COLO668 (cell line): ENCODE measurements around the gene MYEOV.

ENCODE experiments used
- DNase-seq: peaks from one replicate; lab custom pipeline; 2025; ENCODE audit not compliant: unreplicated experiment; lab: John Stamatoyannopoulos, UW

MYEOV gene

DNA sequence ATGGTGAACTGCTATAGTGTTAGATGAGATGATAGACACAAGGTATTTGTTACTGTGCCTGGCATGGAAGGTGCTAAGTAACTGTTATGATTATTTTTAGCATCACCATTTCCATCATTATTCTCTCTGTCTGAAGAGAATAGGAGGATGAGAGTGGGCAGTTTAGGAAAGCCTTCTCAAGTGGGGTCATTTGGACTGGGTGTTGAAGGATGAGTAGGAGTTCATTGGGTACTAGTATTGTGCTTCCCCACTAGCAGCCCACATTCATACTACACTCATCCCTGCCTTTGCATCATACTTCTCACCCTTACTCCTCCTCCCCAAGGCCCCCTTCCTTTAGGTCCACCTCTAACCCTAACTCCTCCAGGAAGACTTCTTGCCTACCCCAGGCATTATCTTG, 20.6 kb downstream of the MYEOV start:
- DNase-seq: no peak

DNA sequence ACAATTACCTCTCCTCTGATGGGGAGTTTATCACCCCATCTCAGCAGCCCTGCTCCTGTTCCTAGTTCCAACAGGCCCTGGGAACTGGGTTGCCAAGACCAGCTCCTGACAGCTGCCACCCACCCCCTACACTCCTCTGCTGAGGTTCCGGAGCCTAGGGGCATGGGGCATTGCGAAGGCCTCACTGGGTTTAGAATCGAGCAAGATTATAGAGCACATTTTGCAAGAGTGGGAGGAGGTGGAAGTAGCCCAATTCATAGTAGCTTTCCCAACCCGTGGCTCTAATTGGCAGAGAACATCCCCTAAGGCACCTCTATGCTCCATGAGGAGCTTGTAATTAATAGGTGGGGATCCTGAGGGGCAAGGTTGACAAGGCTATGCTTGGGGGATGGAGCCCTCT, 23.0 kb downstream of the MYEOV start:
- DNase-seq: no peak

DNA sequence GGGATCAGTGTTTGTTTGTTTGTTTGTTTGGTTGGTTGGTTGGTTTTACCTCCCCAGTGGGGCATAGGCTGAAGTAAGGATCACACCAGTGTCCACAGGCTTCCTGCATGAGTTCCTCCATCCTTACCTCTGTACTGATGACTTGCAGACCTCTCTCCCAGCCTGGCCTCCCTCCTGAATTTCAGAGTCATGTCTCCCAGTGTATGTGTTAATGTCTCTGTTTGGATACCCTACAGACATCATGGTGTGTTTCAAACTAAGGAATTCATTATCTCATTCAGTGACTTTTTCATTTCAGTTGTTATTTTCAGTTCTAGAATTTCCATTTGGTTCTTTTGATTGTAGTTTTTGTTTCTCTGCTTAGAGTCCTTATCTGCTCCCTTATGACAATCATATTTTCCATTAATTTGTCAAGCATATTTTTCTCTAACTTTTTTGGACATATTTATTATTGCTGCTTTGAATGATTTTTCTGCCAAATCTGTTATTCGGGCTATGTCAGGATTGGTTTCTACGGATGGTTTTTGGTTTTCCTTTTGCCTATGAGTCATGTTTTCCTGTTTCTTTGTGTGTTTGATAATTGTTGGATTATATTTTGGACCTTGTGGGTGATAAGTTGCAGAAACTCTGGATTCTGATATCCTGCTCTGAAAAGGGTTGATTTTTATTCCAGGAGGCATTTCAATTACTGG, 23.6 kb downstream of the MYEOV start:
- no peak for DNase-seq

DNA sequence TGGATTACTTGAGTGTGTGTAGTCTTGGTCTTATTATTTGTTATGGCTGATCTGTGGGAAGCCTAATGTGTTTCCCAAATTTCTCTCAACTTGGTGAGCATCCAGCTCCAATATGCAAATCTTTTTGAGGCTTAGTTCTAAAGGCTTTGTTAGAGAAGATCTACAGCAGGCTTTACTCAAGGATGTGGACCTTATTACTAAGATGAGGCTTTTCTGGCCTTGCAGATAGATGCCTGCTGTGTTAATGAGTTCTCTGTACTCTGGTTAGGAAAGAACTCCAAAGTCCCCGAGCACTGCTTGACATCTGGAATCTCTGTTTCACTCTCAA, 24.1 kb downstream of the MYEOV start:
- no peak for DNase-seq

DNA sequence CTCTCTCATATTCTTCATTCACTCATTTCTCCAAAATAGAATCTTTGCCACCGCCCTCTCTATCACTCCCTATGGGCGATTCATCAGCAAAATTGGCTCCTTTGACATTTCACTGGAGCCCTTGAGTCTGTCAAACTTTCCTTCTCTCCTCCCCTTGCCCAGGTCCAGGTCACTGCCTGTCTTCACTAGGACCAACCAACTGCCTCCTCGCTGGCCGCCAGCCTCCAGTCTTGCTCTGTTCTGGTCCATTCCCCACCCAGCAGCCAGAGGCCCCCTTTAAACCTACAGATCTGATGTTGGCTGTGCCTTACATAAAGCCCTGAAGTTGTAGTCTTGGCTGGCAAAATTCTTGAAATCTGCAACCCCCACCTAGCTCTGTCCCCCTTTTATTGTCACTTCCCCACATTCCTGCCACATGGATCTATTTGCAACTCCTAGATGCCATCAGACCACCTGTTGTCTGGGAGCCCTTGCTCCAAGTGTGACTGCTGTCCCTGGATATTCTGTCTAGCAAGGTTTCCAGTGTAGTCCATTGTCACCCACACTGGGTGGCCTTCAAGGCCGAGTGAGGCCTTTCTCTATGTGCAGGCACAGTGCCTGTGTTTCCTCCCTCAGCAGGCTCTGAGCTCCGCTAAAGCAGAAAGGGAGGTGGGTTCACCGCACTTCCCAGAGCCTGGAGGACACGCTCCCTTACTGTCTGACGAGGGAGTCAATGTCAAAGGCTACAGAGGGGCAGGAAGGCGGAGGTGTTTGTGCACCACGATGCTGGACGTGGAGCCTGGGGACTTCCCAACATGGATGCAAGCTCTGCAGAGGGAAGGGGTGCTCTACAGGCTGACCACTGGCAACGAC, 25.5 kb downstream of the MYEOV start:
- DNase-seq: no peak

DNA sequence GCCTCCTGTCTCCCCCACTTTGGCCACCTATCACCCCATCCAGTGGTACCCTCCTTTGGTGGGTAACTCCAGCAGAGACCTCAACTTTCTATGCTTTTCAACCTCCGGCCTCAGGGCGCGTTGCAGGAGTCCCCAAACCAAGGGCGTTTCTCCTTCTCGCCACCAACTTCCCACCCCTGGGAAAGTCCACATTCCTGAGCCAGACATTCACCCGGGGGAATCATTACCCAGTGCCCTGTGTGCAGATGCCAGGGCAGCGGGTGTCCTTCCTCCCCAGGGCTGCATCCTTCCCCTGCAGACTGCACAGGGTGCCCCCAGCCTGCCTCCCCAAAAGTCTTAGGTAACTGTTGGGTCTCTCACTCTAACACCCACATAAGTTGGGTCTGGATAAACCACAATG, 26.4 kb downstream of the MYEOV start:
- no peak for DNase-seq

DNA sequence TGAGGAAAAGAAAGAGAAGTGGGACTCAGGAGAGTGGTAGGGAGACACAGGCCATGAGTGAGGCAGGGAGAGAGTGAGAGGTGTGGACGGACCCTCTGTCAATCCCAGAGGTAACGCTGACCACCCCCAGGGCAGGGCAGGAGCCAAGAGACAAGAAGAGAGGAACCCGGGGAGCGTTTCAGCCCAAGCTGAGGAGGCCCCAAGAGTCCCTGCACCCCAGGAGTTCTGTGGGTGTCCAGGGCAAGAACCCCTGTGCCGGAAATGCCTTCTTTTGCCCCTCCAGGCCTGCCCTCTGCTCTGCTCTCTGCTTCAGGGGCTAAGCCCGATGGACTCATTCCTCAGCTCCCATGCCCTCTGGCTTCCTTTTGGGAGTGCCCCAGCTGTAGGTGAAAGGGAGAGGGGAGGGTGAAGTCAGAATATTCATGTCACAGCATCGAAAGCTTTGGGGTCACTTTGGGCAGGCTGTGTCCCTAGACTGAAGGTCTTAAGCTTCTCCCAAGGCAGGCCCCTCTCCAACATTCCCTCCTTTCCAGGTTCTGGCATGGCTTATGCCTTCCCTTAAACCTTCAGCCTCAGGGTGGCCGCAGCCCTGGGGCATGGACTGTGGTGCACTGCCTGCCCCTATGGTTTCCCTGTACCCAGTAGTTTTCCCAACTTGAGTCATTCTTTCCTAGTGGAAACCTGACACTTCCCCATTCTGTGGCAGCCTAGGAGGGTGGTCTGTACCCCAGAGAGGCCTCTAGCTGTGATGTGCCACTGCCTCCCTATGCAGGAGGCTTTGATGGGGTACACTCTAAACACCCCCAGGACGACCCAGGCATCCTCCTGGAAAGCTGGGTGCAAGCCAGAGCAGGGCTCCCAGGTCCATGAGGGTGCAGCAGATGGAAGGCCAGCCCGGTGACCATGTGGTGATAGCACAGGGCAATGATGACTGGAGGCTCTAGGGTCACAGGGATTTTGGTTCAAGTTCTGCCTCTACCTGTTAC, 27.1 kb downstream of the MYEOV start:
- no peak for DNase-seq

DNA sequence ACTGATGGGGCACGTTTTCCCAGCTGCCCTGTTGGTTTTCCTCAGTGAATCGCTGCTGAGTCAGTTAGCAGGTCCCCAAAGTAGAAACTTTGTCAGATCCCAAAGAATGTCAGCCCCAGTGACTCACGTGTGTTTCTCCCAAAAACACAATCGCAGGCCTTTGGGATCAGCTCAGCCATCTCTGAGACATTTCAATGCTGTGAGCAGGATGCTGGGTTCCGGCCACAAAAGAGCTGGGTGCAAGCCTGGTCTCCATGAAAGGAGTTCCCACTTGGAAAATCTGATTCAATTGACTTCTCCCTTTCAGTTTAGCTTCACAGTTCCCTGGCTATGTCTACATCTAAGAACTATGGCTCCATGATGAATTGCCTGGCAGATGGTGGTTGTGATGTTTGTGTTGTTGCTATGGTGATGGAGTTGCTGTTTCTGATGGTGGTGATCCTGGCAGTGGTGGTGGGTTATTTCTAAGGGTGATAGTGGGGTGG, 28.0 kb downstream of the MYEOV start:
- no peak for DNase-seq

DNA sequence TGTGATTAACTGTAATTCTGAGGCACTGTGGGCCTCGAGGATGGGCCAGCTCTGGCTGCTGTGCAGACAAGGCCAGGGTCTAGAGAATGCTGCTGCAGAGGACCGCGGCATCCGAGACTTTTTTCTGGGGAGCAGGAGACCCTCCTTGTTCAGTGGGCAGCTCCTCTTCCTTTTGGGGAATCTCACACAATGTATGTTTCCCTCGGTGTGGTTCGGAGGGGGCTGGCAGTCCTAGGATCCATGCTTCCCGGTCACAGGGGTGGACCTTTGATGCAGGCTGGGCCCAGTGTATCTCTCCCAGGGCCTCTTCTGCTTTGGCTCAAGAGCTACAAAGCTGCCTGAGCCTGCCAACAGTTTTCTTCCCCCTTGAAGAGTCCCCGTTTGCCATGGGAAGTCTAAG, 31.5 kb downstream of the MYEOV start:
- DNase-seq: no peak

DNA sequence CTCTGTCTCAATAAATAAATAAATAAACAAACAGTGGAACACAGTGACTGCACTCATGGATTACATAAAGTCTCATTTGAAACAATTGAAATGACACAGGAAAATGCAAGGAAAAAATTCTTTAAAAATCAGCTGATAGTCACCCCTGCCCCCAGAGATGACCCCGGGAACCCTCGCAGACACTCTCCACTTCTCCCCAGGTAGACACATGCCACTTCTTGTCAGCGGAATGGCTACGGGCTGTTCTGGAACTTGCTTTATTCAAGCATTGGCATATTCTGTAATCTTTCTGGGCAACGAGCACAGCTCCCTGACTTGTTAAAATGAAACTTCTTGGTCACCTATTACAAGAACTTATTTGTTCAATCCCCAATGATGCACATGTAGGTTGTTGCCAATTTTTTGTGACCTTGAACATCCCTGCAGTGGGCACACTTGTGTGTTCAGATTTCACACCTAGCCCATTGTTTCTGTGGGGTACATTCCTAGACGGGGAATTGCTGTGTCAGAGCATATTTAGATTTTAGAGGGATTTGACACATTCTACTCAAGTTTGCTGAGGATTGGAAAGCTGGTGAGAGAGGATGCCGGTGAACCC, 32.8 kb downstream of the MYEOV start:
- no peak for DNase-seq

DNA sequence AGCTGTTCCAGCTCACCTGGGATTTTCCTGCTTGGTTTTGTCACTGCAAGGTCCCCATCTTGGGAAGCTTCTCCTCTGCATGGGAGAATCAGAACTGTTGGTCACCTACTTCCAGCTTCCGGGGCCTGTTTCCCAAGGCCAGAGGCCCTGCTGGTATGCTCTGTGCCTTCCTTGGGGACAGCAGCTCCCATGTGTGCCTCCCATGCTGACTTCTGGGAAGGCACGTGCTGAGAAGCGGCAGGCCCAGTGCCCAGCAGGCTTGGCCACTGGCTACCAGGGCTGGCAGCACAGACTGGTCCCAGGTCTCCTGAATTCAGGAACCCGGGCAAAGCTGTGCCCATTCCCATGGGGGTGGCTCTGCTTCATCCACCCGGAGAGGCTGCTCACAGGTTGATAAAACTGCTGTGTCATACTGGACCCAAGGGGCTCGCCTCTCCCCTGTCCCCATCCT, 33.8 kb downstream of the MYEOV start:
- DNase-seq: no peak

DNA sequence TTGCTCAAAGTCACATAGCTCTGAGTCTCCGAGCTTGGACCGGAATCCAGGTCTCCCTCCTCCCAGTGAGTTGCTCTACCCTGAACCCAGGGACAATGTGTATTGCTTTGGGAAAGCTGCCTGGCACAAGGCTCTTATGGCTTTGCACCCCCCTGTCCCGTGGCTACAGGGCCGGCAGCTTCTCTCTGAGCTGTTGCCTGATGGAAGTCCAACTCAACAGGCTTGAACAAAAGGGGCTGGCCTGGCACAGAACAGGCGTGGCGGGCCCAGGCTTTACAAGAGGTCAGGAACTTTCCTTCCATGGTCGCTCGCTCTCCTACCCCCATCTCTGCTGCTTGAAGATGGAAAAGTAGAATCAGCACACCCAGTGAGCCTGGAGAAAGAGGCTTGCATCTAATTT, 34.3 kb downstream of the MYEOV start:
- DNase-seq: no peak

DNA sequence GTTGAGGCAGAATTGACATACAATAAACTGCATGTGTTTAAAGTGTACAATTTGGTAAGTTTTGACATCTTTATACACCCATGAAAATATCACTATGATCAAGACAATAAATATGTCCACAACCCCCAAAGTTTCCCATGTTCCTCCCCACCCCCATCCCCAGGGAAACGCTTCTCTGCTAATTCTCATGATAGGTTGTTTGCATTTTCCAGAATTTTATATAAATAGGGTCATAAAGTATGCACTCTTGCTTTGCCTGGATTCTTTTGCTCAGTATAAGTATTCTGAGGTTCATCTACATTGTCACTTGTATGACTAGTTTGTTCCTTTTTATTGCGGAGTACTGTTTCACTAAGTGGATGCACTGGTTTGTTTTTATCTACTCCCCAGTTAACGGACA, 35.6 kb downstream of the MYEOV start:
- DNase-seq: no peak

DNA sequence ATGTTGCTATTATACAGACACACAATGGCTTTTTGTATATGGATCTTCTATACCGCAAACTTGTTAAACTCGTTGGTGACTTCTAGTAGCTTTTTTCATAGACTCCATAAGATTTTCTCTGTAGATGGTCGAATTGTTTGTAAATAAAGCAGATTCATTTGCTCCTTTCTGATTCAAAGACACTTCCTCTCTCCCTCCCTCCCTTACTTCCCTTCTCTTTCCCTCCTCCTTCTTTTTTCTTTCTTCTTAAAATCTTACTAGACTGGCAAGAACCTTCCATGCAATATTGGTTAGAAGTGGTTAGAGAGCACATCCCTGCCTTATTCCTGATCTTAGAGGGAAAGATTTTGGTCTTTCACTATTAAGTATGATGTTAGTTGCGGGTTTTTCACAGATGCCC, 36.4 kb downstream of the MYEOV start:
- DNase-seq: no peak

DNA sequence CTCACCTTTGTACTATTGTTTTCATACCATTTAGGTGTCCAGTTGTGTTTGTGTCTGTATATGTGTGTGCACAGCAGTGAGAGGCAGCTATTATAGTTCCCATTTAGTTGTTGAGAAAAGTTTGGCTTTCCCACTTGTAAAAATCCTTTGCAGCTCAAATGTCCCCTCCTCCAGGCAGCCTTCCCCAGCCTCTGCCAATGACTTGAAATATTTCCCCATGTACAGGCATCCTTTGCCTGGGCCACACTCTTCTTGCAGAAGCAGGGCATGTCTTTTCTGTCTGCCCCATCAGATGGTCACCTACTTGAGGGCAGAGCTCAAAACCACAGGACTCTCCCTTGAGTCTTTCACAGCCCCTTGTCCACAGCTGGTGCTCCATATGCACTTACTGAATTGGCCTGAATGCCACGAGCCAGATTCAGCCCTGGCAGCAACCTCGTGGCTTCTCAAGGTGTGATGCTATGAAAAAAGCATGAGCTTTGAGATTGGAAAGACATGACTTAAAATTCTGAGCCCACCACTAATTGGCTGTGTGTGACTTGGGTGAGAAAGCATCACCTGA, 39.3 kb downstream of the MYEOV start:
- DNase-seq: no peak

DNA sequence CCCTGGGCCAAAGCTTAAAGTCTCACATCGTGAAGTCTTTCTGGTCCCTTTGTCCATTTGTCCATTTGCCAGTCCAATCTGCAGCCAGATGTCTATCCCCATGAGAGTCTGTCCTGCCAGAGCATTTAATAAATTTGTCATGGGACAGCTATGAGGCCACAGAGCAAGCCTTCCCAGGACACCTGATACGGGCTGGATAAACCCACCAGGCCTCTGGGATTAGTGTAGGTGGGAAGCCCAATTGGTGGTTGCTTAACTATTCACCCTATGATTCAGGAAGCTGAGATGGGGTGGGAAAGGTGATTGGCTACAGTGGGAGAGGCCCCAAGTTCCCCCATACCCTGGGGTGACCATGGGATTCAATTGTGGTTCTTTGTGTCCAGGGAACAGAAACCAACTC, 39.9 kb downstream of the MYEOV start:
- no peak for DNase-seq

DNA sequence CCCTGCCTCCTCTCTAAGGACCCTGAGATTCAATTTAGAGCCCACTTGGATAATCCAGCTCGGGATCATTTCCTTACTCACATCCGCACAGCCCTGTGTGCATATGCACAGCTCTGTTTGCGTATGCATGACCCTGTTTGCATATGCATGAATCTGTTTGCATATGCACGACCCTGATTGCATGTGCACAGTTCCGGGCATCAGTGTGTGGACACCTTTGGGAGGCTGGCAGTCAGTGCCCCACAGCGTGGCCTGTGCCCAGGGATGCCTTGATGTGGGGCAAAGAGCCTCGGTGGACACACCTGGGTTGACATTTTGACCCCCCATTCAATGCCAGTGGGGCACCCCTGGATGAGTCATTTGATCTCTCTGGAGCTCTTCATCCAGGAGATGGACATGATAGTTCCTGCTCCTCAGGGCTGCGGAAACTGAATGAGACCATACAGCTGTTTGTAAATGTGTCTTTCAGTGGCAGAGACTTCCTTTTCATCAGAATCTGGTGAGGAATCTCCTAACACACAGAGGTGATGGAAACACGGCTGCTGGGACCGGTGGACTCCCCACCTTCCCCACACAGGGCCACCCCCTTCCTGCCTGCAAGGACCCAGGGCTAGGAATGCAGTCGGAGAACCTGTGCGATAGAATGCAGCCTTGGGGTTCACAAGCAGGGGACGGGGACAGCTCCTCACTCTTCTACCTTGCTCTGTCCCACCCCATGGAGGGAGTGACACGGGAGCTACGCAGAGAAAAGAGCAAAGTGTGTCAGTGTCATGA, 41.2 kb downstream of the MYEOV start:
- no peak for DNase-seq

DNA sequence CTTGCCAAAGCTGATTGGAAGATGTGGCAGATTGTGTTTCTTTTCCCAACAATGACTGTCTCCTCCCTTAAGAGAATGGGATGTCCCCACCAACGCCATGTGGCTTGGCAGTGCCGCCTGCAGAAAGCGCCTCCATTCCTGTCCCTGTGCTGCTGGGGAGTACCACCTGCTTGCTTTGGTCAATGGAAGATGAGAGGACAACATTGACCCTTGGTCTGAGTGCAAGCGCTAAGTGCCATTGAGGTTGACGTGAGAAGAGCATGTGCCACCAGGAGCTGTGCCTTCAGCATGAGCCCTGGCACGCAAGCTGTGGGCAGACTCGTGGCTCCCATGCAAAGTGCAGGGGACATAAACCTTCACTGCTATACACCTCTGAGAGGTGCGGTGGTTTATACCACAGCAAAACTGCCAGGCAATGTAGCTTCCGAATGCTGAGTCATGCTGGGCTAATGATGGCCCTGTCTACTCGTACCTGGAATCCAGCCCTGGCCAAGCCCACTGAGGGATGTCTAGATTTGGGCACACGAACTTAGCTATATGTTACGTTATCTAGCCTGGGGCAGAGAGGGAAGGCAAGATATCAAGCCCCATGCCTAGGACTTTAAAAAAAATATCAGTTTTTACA, 41.9 kb downstream of the MYEOV start:
- no peak for DNase-seq

DNA sequence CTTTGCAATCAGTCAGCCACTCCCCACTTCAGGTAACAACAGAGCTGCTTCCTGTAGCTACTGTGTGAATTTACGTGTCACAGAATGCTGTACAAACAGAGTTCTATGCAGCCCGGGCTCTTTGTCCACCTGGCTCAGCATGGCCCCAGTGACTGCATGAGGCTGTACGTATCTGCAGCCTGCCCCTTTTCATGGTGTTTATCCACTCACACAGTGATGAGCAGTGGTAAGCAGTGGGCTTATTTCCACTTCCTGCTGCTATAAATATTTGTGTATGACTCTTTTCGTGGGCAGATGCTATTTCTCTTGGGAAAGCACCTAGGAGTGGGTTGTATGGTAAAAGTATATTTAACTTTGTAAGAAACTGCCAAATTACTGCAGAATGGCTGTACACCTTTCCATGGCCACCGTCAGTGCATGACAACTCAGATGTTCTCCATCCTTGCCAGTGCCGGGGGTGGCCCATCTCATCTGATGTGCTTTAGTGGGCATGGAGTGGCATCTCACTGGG, 43.3 kb downstream of the MYEOV start:
- peak; percentile 0 for DNase-seq
